Subcutaneous adipose tissue (tissue), 4 donors: ENCODE results near the gene RAI1. TPM values are rescaled to one million over a fixed set of nuclear protein-coding genes. Genes with fewer than 3 reads are reported as not detected.

Experiments used
- CTCF ChIP-seq: fragments of 450-650 bp; IDR thresholded peaks from one replicate; pipeline ENCODE4 v1.5.1; 2016; ENCODE audit warnings: low read depth, mild to moderate bottlenecking, control low read depth, antibody characterized with exemption, moderate library complexity
- total RNA-seq, 4 donors: library from RNA; depleted of rRNA; stranded (reverse); fragments of >200 nt; gene quantifications; one replicate each; pipeline ENCODE4 v1.1.0, GENCODE V29; 2016

RAI1 gene
- total RNA-seq, 4 donors from 2014 or later: 4.1 to 20.0 (median 7.5) TPM

- TF ChIP-seq CTCF: no peak
Observed at GRCh38 chr17:17760350-17760749, 79.1 kb downstream of the RAI1 start.

GRCh38 chr17:17760872-17761550 lies 79.8 kb downstream of the RAI1 start:
- TF ChIP-seq CTCF: no peak

GRCh38 chr17:17761894-17762743 lies 80.9 kb downstream of the RAI1 start:
- no peak for TF ChIP-seq CTCF

- TF ChIP-seq CTCF: no peak
Observed at GRCh38 chr17:17762744-17763105, 81.5 kb downstream of the RAI1 start.

GRCh38 chr17:17763136-17763535 lies 81.9 kb downstream of the RAI1 start:
- TF ChIP-seq CTCF: no peak

- TF ChIP-seq CTCF: no peak
Observed at GRCh38 chr17:17763734-17764133, 82.5 kb downstream of the RAI1 start.

- no peak for TF ChIP-seq CTCF
Observed at GRCh38 chr17:17765359-17766076, 84.3 kb downstream of the RAI1 start.
